ENCODE results near the gene KAT14. TPM values are rescaled to one million over a fixed set of nuclear protein-coding genes. Genes with fewer than 3 reads are reported as not detected.
A peak's percentile ranks its signal among the peaks of the same experiment; 100 is the strongest.
"Not testable (repeated sequence)": the region's sequence is repeated elsewhere in the genome, so short reads cannot be mapped to it uniquely, and the experiment has no call there.

KAT14 gene
- total RNA-seq, 2 experiments from 2014 or later: 13.4 to 15.1 TPM

DNA sequence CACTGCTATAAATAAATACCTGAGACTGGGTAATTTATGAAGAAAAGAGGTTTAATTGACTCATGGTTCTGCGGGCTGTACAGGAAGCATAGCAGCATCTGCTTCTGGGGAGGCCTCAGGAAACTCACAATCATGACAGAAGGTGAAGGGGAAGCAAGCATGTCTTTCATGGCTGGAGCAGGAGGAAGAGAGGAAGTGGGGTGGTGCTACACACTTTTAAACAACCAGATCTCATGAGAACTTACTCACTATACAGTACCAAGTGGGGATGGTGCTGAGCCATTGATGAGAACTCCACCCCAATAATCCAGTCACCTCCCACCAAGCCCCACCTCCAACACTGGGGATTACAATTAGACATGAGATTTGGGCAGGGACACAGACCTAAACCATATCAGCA, 9.1 kb upstream of the KAT14 start:
- H3K27me3 Mint-ChIP-seq; H3K36me3 Mint-ChIP-seq (ENCODE audit: low read depth); DNase-seq; H3K27ac Mint-ChIP-seq; H3K4me1 Mint-ChIP-seq; POLR2A ChIA-PET; H3K9me3 Mint-ChIP-seq; H3K4me3 Mint-ChIP-seq; CTCF ChIA-PET: not testable (repeated sequence)

DNA sequence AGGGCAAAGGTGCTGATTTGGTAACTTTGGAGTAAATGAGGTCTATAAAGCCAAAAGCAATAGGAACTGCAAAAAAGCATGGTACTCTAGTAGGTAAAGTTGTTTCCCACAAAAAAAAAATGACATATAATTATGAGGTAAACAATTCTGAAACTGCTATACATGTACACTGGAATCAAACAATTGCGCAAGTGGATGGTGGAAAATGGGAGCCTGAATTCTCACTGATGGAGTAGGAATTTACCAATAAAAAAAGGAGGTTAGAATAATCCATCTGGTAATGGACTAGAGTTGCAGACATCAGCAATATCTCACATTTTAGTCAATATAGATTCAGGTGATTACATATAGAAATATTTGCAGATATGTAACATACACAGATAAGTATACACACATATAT, 5.0 kb upstream of the KAT14 start:
- POLR2A ChIA-PET: no interaction called here
- H3K9me3 Mint-ChIP-seq: peaks cover 5% of the 10 kb centered on the region
- H3K36me3 Mint-ChIP-seq (ENCODE audit: low read depth): no peaks in the 10 kb centered on the region
- H3K27me3 Mint-ChIP-seq: peaks cover 3% of the 10 kb centered on the region
- H3K4me1 Mint-ChIP-seq: peaks cover 22% of the 10 kb centered on the region
- CTCF ChIA-PET: no interaction called here
- H3K27ac Mint-ChIP-seq: no peak overlapping the region
- no peak for DNase-seq
- H3K4me3 Mint-ChIP-seq: no peak overlapping the region

DNA sequence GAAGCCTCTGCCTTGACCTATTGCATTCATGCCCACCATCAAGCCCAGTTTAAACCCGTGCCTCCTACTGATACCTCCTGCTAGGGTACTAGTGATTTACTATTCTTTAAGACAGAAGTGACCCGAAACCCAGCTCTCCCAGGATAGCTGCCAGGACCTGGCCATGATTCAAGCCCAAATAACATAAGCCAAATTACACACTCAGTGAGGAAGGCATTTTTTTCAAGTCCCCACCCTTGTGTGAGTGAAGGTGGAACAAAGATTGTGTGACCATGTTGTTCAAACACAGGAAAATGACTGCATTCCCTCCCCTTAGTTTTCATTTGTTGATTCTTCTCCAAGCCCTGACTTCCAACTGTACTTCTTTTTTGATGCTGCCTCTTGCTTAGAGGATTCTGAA, 3.7 kb upstream of the KAT14 start:
- H3K4me3 Mint-ChIP-seq: no peak overlapping the region
- H3K27ac Mint-ChIP-seq: no peak overlapping the region
- peaks cover 3% of the 10 kb centered on the region for H3K27me3 Mint-ChIP-seq
- DNase-seq: no peak
- POLR2A ChIA-PET: no interaction called here
- CTCF ChIA-PET: no interaction called here
- peaks cover 5% of the 10 kb centered on the region for H3K9me3 Mint-ChIP-seq
- peaks cover 20% of the 10 kb centered on the region for H3K4me1 Mint-ChIP-seq
- no peaks in the 10 kb centered on the region for H3K36me3 Mint-ChIP-seq (ENCODE audit: low read depth)

DNA sequence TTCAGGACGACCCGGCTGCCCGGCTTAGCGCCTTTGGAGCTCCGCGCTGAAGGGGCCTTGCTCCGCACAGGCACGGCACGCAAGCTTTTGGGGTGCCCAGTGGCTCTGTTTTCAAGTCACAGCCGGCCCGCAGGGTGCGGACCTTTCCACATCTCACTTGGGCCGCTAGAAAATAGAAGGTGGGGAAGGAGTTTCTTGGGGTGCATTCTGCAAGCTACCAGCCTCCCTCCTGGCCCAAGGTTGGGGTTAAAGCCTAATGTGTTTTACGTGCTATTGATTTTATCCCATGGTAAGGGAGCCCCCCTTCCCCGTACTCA, 561 bp downstream of the KAT14 start:
- Mint-ChIP-seq H3K4me3 (peak overlapping the region; percentile 85), H3K27ac (peak overlapping the region; percentile 71), H3K36me3 (ENCODE audit: low read depth) (peaks cover 8% of the 10 kb centered on the region), H3K9me3 (no peaks in the 10 kb centered on the region), H3K27me3 (peaks cover 3% of the 10 kb centered on the region), H3K4me1 (peaks cover 37% of the 10 kb centered on the region)
- ChIA-PET POLR2A (interaction anchor here (0.6 to 2.1 kb wide), 21 partner anchors 8 to 632 kb away, joined by 3 to 24 read pairs (median 5); partner anchors contain the start of genes BFSP1, MGME1, POLR3F and RBBP9), CTCF (interaction anchor here (0.5 to 1.7 kb wide), 5 partner anchors 10 to 456 kb away, joined by 3 to 5 read pairs (median 3); no protein-coding TSS in a partner anchor)
- no peak for DNase-seq

DNA sequence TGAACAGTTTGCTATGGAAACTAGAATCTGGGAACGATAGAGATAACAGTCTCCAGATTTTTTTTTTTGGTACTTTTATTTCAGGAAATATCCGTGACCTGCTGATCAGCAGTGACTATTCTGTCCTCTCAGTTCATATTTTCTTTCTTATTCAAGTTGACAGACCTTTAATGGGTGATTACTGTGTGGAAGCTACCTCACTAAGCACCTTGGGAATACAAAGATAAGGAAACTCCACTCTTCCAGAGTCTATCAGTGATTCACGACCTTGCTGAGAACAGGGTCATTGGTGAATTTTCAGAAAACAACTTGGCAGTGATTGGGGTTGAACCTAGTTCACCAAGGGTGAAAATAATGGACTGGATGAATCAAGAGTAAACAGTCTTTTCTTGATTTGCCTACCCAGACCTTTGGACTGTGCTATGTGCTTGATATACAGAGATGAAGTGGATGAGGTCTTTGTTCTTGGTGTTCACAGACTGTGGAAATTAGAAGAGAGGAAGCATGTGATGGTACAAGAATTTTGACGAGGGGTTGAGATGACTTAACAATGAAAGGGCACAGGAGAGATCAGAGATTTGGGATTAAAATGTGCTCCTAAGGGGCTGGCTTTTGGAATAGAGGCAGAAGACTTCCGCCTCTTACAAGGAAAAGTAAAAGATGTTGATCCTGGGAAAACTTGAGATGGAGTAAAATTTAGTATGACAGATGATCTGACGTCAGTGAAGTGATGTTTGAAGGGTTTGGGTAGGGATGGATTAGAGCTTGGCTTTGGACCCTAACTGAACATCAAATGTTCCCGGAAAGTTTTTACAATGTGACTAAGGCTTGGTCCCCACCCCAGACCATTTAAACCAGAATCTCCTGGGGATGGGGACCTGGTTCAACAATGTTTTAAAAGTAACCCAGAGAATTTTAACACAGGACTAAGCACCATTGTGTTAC, 1.2 kb downstream of the KAT14 start:
- Mint-ChIP-seq H3K27me3 (peaks cover under 1% of the 10 kb centered on the region), H3K4me1 (peaks cover 34% of the 10 kb centered on the region), H3K4me3 (peak overlapping the region; percentile 85), H3K27ac (peak overlapping the region; percentile 71), H3K9me3 (no peaks in the 10 kb centered on the region), H3K36me3 (ENCODE audit: low read depth) (peaks cover 11% of the 10 kb centered on the region)
- CTCF ChIA-PET: interaction anchor here (0.5 to 1.7 kb wide), 5 partner anchors 9 to 456 kb away, joined by 3 to 5 read pairs (median 3); no protein-coding TSS in a partner anchor
- POLR2A ChIA-PET: interaction anchor here (0.6 to 2.1 kb wide), 18 partner anchors 8 to 633 kb away, joined by 3 to 24 read pairs (median 5); partner anchors contain the start of genes MGME1, POLR3F, RBBP9 and RRBP1
- DNase-seq: no peak

DNA sequence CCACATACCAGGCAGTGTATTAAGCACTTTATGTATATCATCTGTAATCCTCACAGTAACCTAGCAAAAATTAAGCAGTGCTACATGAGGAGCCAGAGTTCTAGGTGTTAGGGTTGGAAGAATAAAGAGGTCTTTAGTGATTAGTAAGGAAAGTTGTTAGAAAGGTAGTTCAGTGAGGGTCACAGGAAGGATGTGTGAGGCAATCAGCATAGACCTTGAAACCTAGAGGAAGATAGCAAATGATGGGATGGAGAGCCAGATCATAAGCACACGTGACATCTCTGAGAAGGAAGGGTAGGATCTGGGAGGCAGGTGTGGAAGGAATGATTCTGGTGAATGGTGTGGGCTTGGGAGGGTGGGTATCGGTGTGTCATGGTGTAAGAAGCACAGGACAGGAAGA, 2.2 kb downstream of the KAT14 start:
- Mint-ChIP-seq H3K27ac (no peak overlapping the region), H3K36me3 (ENCODE audit: low read depth) (peaks cover 20% of the 10 kb centered on the region), H3K4me3 (no peak overlapping the region), H3K9me3 (no peaks in the 10 kb centered on the region), H3K27me3 (no peaks in the 10 kb centered on the region), H3K4me1 (peaks cover 33% of the 10 kb centered on the region)
- DNase-seq: no peak
- POLR2A ChIA-PET: no interaction called here
- CTCF ChIA-PET: no interaction called here

DNA sequence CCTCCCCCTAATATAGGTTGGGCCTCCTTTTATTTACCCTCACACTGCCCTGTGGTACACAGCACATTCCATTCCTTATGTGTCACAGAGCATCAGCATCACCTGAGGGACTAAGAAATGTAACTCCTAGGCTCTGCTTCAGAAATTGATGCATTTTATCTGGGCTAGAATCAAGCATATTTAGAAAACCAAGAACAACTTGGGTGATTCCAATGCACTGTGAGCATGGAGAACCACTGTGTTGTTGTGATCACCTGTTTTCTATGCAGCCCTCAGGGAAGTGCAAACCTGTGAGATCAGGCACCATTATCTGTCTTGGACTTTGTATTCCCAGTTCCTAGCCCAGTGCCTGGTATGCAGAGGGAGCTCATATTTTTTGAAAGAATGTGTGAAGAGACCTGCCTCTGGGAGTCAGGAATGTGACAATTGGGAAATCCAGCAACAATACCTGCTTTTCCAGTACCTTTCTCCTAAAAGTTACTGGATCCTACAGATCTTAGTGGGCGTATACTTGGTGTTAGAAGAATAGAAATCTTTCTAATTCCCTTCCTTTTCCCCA, 7.0 kb downstream of the KAT14 start:
- Mint-ChIP-seq H3K4me3 (no peak overlapping the region), H3K27me3 (no peaks in the 10 kb centered on the region), H3K9me3 (no peaks in the 10 kb centered on the region), H3K36me3 (ENCODE audit: low read depth) (peaks cover 35% of the 10 kb centered on the region), H3K4me1 (peaks cover 13% of the 10 kb centered on the region), H3K27ac (no peak overlapping the region)
- ChIA-PET POLR2A (no interaction called here), CTCF (no interaction called here)
- no peak for DNase-seq

DNA sequence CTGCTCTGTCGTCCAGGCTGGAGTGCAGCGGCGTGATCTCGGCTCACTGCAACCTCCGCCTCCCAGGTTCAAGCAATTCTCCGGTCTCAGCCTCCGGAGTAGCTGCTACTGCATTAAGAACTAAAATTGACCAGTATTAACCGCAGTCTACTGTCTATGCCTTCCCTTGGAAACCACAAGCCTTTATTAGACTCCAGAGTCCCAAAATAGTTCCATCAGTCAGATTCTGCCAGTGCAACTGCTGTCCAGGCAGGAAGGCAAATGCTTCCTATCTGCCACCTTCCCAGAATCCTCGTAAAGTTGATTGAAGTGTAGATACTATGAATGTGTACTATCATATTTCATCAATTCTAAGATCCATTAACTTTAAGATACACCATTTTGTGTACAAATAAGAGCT, 16.7 kb downstream of the KAT14 start:
- ChIA-PET CTCF (no interaction called here), POLR2A (no interaction called here)
- DNase-seq: no peak
- Mint-ChIP-seq H3K4me1 (no peaks in the 10 kb centered on the region), H3K36me3 (ENCODE audit: low read depth) (peaks cover 13% of the 10 kb centered on the region), H3K4me3 (no peak overlapping the region), H3K27ac (no peak overlapping the region), H3K27me3 (no peaks in the 10 kb centered on the region), H3K9me3 (no peaks in the 10 kb centered on the region)

DNA sequence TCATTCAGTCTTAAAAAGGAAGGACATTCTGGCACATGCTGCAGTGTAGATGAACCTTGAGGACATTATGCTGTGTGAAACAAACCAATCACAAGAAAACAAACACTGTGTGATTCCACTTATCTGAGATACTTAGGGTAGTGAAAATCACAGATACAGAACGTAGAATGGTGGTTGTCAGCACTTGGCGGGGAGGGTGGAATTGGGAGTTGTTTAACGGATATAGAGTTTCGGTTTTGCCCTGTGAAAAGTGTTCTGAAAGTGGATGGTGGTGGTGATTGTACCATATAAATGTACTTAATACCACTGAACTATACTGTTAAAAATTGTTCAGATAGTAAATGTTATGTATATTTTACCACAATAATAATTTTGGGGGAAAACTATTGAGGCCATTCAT, 18.4 kb downstream of the KAT14 start:
- ChIA-PET POLR2A (no interaction called here), CTCF (no interaction called here)
- Mint-ChIP-seq H3K4me1 (no peaks in the 10 kb centered on the region), H3K9me3 (no peaks in the 10 kb centered on the region), H3K36me3 (ENCODE audit: low read depth) (peaks cover 11% of the 10 kb centered on the region), H3K4me3 (no peak overlapping the region), H3K27me3 (no peaks in the 10 kb centered on the region), H3K27ac (no peak overlapping the region)
- no peak for DNase-seq

DNA sequence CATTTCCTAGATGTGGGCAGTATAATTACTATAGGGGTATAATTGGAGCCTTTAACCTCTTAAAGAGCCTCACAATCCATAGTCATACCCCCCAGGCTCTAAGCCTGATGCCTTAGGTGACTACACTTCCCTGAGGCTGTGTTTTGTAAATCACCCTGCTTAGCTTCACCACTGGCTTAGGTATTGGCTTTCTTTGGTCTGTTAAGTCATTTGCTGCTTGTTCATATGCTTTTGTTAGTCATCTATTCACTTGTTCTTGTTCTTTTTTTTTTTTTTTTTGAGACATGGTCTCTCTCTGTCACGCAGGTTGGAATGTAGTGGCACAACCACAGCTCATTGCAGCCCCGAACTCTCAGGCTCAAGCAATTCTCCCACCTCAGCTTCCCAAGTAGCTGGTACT, 26.7 kb downstream of the KAT14 start:
- Mint-ChIP-seq H3K36me3 (ENCODE audit: low read depth) (peaks cover 40% of the 10 kb centered on the region), H3K27ac (no peak overlapping the region), H3K4me3 (no peak overlapping the region), H3K4me1 (peaks cover 18% of the 10 kb centered on the region), H3K27me3 (no peaks in the 10 kb centered on the region), H3K9me3 (no peaks in the 10 kb centered on the region)
- DNase-seq: no peak
- CTCF ChIA-PET: no interaction called here
- POLR2A ChIA-PET: interaction anchor here (1.3 kb wide), 1 partner anchor 26 kb away, joined by 5 read pairs; no protein-coding TSS in a partner anchor

DNA sequence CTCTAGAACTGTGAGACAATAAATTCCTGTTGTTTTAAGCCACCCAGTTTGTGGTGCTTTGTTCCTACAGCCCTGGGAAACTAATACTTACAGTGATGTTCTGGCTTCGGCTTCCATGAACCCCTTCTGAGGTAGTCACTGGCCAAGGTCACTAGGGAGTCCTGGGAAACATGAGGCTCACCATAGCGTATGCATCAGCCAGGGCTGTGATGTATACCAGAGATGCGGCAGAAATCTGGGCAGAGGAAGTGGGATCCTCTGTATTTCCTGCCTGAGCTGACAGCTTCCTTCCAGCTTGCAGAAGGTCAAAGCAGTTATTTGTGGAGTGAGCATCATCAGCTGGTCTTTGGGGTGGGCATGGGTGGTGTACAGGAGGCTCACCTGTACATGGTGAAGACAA, 27.9 kb downstream of the KAT14 start:
- no peak overlapping the region for H3K4me3 Mint-ChIP-seq
- H3K36me3 Mint-ChIP-seq (ENCODE audit: low read depth): peaks cover 40% of the 10 kb centered on the region
- ChIA-PET POLR2A (interaction anchor here (1.3 kb wide), 1 partner anchor 27 kb away, joined by 5 read pairs; no protein-coding TSS in a partner anchor), CTCF (no interaction called here)
- no peaks in the 10 kb centered on the region for H3K27me3 Mint-ChIP-seq
- H3K27ac Mint-ChIP-seq: peak overlapping the region; percentile 30
- peaks cover 18% of the 10 kb centered on the region for H3K4me1 Mint-ChIP-seq
- DNase-seq: no peak
- H3K9me3 Mint-ChIP-seq: no peaks in the 10 kb centered on the region

DNA sequence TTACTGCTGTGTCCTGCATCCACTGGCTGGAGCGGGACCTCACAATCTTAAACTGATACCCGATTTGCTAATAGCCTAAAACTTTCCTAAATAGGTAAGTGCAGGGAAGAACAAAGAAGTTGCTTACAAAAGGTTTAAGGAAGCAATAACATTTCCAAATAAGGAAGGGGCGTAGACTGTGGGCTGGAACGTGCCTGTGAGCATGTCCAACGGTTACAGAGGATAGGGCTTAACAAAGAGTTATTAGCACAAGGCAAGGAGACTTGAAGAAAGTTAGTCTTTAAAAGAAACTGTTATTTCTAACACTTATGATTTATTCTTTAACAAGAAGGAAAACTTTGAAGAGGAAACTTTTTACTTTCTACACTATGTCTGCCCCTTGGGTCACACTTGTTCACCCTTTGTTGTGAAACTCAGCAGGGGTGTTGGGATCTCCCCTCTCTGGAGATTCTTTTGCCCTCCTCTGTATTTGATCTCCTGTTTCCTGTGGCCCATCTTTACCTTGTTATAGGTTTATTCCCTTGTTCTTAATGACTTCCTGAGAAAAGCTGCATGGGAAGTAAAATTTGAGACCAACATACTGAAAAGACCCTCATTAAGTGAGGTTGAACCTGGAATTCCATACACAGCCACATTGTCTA, 28.7 kb downstream of the KAT14 start:
- DNase-seq: no peak
- Mint-ChIP-seq H3K27me3 (no peaks in the 10 kb centered on the region), H3K9me3 (no peaks in the 10 kb centered on the region), H3K36me3 (ENCODE audit: low read depth) (peaks cover 47% of the 10 kb centered on the region), H3K4me1 (peaks cover 18% of the 10 kb centered on the region), H3K27ac (peak overlapping the region; percentile 8), H3K4me3 (no peak overlapping the region)
- ChIA-PET POLR2A (interaction anchor here (1.0 kb wide), 1 partner anchor 28 kb away, joined by 4 read pairs; the partner anchor contains the start of genes KAT14 and PET117), CTCF (no interaction called here)

DNA sequence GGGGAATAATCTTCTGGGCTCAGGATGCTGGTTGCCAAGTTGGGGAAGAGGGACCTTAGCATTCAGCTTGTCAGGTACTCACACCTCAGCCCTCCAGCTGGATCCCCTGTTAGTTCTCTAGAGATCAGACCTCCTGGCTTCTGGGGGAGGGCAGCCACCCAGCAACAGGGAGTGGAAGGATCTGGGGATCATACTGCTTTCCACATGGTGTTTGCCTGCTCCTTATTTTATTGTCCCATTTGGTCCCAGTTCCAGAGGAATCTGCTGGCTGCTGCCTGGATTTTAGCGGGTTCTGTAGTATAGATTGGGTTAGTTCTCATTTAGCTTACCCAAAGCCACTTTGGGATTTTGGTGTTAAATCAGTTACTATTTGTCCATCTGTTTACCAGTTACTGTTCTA, 29.3 kb downstream of the KAT14 start:
- Mint-ChIP-seq H3K4me1 (peaks cover 18% of the 10 kb centered on the region), H3K27me3 (no peaks in the 10 kb centered on the region), H3K27ac (no peak overlapping the region), H3K36me3 (ENCODE audit: low read depth) (peaks cover 47% of the 10 kb centered on the region), H3K9me3 (no peaks in the 10 kb centered on the region), H3K4me3 (no peak overlapping the region)
- ChIA-PET CTCF (no interaction called here), POLR2A (interaction anchor here (1.0 kb wide), 1 partner anchor 29 kb away, joined by 4 read pairs; the partner anchor contains the start of genes KAT14 and PET117)
- DNase-seq: no peak

All from activated CD4-positive, alpha-beta memory T cell treated with anti-CD3 and anti-CD28 coated beads, Interleukin-2, amount 10 ng/mL, durations not matched to agents 7 days and 5 days (primary cell).